ENCODE data around the gene ACACA.

ACACA gene

GRCh38 chr17:37142294-37142896 lies 264.2 kb downstream of the ACACA start:
- TF ChIP-seq CTCF (IDR thresholded peaks at IDR 0.05; ENCODE audit: extremely low read depth, missing control alignments), result no peak
- no peak for DNase-seq (ENCODE audit: low spot score)

GRCh38 chr17:37138571-37139120 lies 268.0 kb downstream of the ACACA start:
- no peak for TF ChIP-seq CTCF (IDR thresholded peaks at IDR 0.05; ENCODE audit: extremely low read depth, missing control alignments)
- DNase-seq (ENCODE audit: low spot score), result no peak

- TF ChIP-seq CTCF (IDR thresholded peaks at IDR 0.05; ENCODE audit: extremely low read depth, missing control alignments), result no peak
- DNase-seq (ENCODE audit: low spot score), result no peak
These were observed 268.6 kb downstream of the ACACA start for GRCh38 chr17:37137906-37138514.

GRCh38 chr17:37137070-37137610 lies 269.5 kb downstream of the ACACA start:
- TF ChIP-seq CTCF (IDR thresholded peaks at IDR 0.05; ENCODE audit: extremely low read depth, missing control alignments), result no peak
- no peak for DNase-seq (ENCODE audit: low spot score)

- no peak for TF ChIP-seq CTCF (IDR thresholded peaks at IDR 0.05; ENCODE audit: extremely low read depth, missing control alignments)
- DNase-seq (ENCODE audit: low spot score), result no peak
These were observed 271.1 kb downstream of the ACACA start for GRCh38 chr17:37135576-37135975.

- TF ChIP-seq CTCF (IDR thresholded peaks at IDR 0.05; ENCODE audit: extremely low read depth, missing control alignments), result no peak
- DNase-seq (ENCODE audit: low spot score), result no peak
These were observed 272.6 kb downstream of the ACACA start for GRCh38 chr17:37134050-37134449.

- DNase-seq (ENCODE audit: low spot score), result no peak
- TF ChIP-seq CTCF (IDR thresholded peaks at IDR 0.05; ENCODE audit: extremely low read depth, missing control alignments), result no peak
These were observed 273.5 kb downstream of the ACACA start for GRCh38 chr17:37133136-37133535.

Data from GM20000 (cell line).